Heart left ventricle (tissue), 13 donors: ENCODE data around the gene KHK.
A peak's percentile ranks its signal among the peaks of the same experiment; 100 is the strongest.

Experiments
- POLR2A ChIP-seq, 2 donors: fragments of 450-650 bp; IDR thresholded peaks; one replicate each; pipeline ENCODE4 v1.6.1; 2017; ENCODE audit warnings: antibody characterized with exemption in 2 of 2, mild to moderate bottlenecking in 2 of 2, moderate library complexity in 2 of 2
- TF ChIP-seq, protein P1 (sequence below), 12 donors: fragments of 200-600 bp; sonication (generic) in 4 of 12; IDR thresholded peaks; one replicate each; pipeline versions ENCODE4 v1.5.0 to v1.8.0; 2018 to 2022; ENCODE audit warnings: antibody characterized with exemption in 12 of 12, mild to moderate bottlenecking in 5 of 12
- donor health status: ischemic (EF 13 %, LVEDD 7.1; RV severe dilation, severe dysfunction).
- donor health status: DM: no; HTN: yes; CAD: no.
- donor health status: DM: no; HTN: no; CAD: no.
- donor health status: ischemic (EF 25% LVEDD 6.9; RV normal size, moderate dysfunction).
- donor health status: ischemic (EF 25% LVEDD 5.7; RV mildly dilated, moderate dysfunction).
- donor health status: ischemic (EF 35%, LVEDD 5.7; RV mildly dilated, moderate dysfunction).
- donor health status: nonischemic (EF 11% LVEDD 7.7; RV severe dilation, severe dysfunction).
- donor health status: DM: yes; HTN: yes; CAD: no.
- donor health status: PGD.
- donor health status: ischemic (EF 29% LVEDD 5.4; RV normal size, mild dysfunction).
- donor health status: nonischemic (EF 23%, LVEDD 6.1; RV moderate dilation, normal function).

DNA sequence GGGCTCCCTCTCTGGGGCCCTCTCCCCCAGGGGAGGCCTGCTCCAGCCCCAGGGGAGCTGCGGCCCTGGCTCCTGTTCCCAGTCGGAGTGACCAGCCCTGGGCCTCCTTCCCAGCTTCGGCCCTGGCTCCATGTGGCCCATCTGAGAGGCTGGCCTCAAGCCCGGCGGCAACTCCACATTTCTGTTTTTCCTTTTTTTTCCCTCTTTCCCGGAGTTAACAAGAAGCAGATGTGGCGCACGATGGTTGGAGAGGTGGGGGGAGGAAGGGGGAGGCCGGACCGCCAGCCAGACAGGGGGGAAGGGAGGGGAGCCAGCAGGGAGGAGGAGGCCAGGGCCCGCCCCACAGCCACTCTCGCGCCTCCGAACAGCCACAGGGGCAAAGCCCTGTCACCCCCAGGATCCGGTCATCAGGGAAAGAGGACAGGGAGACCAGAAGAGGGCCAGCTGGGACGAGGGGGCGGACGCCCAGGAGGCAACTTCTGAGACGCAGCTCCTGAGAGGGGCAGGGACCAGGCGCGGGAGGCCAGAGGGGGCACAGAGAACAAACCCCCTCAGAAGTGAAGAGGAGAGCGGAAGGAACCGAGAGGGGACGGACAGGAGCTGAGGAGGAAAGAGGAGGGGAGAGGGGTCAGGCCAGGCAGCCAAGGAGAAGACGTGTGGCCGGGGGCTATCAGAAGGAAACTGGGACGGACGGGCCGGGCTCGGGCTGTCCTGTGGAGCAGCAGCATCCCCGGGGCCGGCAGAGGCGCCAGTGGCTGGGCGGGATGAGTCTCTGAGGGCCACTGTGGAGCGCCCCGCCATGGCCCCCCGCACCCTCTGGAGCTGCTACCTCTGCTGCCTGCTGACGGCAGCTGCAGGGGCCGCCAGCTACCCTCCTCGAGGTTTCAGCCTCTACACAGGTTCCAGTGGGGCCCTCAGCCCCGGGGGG lies 8.0 kb upstream of the KHK start, which contains the start of gene EMILIN1:
- TF ChIP-seq, protein P1, sequence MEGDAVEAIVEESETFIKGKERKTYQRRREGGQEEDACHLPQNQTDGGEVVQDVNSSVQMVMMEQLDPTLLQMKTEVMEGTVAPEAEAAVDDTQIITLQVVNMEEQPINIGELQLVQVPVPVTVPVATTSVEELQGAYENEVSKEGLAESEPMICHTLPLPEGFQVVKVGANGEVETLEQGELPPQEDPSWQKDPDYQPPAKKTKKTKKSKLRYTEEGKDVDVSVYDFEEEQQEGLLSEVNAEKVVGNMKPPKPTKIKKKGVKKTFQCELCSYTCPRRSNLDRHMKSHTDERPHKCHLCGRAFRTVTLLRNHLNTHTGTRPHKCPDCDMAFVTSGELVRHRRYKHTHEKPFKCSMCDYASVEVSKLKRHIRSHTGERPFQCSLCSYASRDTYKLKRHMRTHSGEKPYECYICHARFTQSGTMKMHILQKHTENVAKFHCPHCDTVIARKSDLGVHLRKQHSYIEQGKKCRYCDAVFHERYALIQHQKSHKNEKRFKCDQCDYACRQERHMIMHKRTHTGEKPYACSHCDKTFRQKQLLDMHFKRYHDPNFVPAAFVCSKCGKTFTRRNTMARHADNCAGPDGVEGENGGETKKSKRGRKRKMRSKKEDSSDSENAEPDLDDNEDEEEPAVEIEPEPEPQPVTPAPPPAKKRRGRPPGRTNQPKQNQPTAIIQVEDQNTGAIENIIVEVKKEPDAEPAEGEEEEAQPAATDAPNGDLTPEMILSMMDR (IDR thresholded peaks at IDR 0.05), result no peak
- peak in 1 of 2 donors; percentile 54 for TF ChIP-seq POLR2A (IDR thresholded peaks at IDR 0.05)
